Tibial nerve (tissue), 4 donors: ENCODE measurements around the gene SUSD2.

Experiments used
- EP300 ChIP-seq, 2 donors: sonication (generic); formaldehyde crosslinking; IDR thresholded peaks; one replicate each; pipeline ENCODE4 v1.6.1; 2017; ENCODE audit warnings: antibody characterized with exemption in 2 of 2, mild to moderate bottlenecking in 1 of 2
- POLR2A ChIP-seq, 2 donors: fragments of 450-650 bp; IDR thresholded peaks; one replicate each; pipeline ENCODE4 v1.6.1; 2017; ENCODE audit warnings: antibody characterized with exemption in 2 of 2, mild to moderate bottlenecking in 2 of 2, moderate library complexity in 2 of 2
- TF ChIP-seq, protein P1 (sequence below), 5 experiments: fragments of 200-600 bp in 3 of 5; fragments of 450-650 bp in 2 of 5; sonication (generic) in 3 of 5; IDR thresholded peaks; one replicate each; pipeline ENCODE4 v1.5.1; 2016 to 2019; ENCODE audit warnings: antibody characterized with exemption in 5 of 5, mild to moderate bottlenecking in 3 of 5, moderate library complexity in 2 of 5

DNA sequence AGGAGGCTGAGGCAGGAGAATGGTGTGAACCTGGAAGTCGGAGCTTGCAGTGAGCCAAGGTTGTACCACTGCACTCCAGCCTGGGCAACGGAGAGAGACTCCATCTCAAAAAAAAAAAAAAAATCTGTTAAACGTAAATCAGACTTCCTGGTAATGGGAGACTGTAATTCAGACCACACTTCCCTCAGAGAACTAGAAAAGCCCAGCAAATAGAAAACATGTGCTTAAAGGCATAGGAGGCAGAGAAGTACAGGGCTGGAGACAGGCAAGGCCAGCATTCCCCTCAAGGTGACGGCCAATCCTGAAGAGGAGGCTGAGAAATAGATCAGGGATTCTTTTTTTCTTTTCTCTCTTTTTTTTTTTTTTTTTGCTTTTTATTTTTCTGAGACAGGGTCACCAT is 55.4 kb downstream of the SUSD2 start:
- TF ChIP-seq, protein P1, sequence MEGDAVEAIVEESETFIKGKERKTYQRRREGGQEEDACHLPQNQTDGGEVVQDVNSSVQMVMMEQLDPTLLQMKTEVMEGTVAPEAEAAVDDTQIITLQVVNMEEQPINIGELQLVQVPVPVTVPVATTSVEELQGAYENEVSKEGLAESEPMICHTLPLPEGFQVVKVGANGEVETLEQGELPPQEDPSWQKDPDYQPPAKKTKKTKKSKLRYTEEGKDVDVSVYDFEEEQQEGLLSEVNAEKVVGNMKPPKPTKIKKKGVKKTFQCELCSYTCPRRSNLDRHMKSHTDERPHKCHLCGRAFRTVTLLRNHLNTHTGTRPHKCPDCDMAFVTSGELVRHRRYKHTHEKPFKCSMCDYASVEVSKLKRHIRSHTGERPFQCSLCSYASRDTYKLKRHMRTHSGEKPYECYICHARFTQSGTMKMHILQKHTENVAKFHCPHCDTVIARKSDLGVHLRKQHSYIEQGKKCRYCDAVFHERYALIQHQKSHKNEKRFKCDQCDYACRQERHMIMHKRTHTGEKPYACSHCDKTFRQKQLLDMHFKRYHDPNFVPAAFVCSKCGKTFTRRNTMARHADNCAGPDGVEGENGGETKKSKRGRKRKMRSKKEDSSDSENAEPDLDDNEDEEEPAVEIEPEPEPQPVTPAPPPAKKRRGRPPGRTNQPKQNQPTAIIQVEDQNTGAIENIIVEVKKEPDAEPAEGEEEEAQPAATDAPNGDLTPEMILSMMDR (IDR thresholded peaks at IDR 0.05) = no peak
- TF ChIP-seq EP300 (IDR thresholded peaks at IDR 0.05) = no peak
- no peak for TF ChIP-seq POLR2A (IDR thresholded peaks at IDR 0.05)
